Measurements from ENCODE around the gene GMEB2.

Gene GMEB2

GRCh38 chr20:63627129-63627750 lies 339 bp upstream of the GMEB2 start:
- Histone ChIP-seq H3K9ac (ENCODE audit: low read depth in 1 of 2, low read length in 2 of 2) (peak overlapping the region; percentile 92 to 98), H3K36me3 (ENCODE audit: control insufficient read depth in 1 of 2, insufficient read depth in 2 of 2, low read length in 2 of 2) (no peaks in the 10 kb centered on the region), H3K27ac (ENCODE audit: low read depth, low read length) (peak overlapping the region; percentile 93), H3K4me1 (ENCODE audit: control insufficient read depth in 1 of 2, insufficient read depth in 2 of 2, low read length in 2 of 2) (peaks cover 5 to 17% of the 10 kb centered on the region in 2 donors), H3K4me3 (ENCODE audit: low read depth in 1 of 2, low read length in 2 of 2) (peak overlapping the region; percentile 86 to 91), H3K9me3 (ENCODE audit: control insufficient read depth in 1 of 2, low read length in 2 of 2) (no peaks in the 10 kb centered on the region), H3K27me3 (ENCODE audit: control insufficient read depth in 1 of 2, insufficient read depth in 2 of 2, low read length in 2 of 2) (no peaks in the 10 kb centered on the region)

- peaks cover 5 to 17% of the 10 kb centered on the region in 2 donors for H3K4me1 ChIP-seq (ENCODE audit: control insufficient read depth in 1 of 2, insufficient read depth in 2 of 2, low read length in 2 of 2)
- H3K4me3 ChIP-seq (ENCODE audit: low read depth in 1 of 2, low read length in 2 of 2) = peak overlapping the region; percentile 73 to 82
- no peaks in the 10 kb centered on the region for H3K9me3 ChIP-seq (ENCODE audit: control insufficient read depth in 1 of 2, low read length in 2 of 2)
- H3K36me3 ChIP-seq (ENCODE audit: control insufficient read depth in 1 of 2, insufficient read depth in 2 of 2, low read length in 2 of 2) = no peaks in the 10 kb centered on the region
- H3K9ac ChIP-seq (ENCODE audit: low read depth in 1 of 2, low read length in 2 of 2) = peak overlapping the region; percentile 92 to 93
- H3K27ac ChIP-seq (ENCODE audit: low read depth, low read length) = peak overlapping the region; percentile 94
- H3K27me3 ChIP-seq (ENCODE audit: control insufficient read depth in 1 of 2, insufficient read depth in 2 of 2, low read length in 2 of 2) = no peaks in the 10 kb centered on the region
These were observed 1.0 kb downstream of the GMEB2 start for GRCh38 chr20:63625771-63626423.

- H3K9me3 ChIP-seq (ENCODE audit: control insufficient read depth in 1 of 2, low read length in 2 of 2) = no peaks in the 10 kb centered on the region
- no peaks in the 10 kb centered on the region for H3K27me3 ChIP-seq (ENCODE audit: control insufficient read depth in 1 of 2, insufficient read depth in 2 of 2, low read length in 2 of 2)
- peaks cover 0 to 2% of the 10 kb centered on the region in 2 donors for H3K36me3 ChIP-seq (ENCODE audit: control insufficient read depth in 1 of 2, insufficient read depth in 2 of 2, low read length in 2 of 2)
- no peak overlapping the region for H3K27ac ChIP-seq (ENCODE audit: low read depth, low read length)
- H3K4me3 ChIP-seq (ENCODE audit: low read depth in 1 of 2, low read length in 2 of 2) = no peak overlapping the region
- peaks cover 5 to 17% of the 10 kb centered on the region in 2 donors for H3K4me1 ChIP-seq (ENCODE audit: control insufficient read depth in 1 of 2, insufficient read depth in 2 of 2, low read length in 2 of 2)
- no peak overlapping the region for H3K9ac ChIP-seq (ENCODE audit: low read depth in 1 of 2, low read length in 2 of 2)
These were observed 2.4 kb downstream of the GMEB2 start for GRCh38 chr20:63624486-63624885.

GRCh38 chr20:63622732-63623131 lies 4.2 kb downstream of the GMEB2 start:
- Histone ChIP-seq H3K36me3 (ENCODE audit: control insufficient read depth in 1 of 2, insufficient read depth in 2 of 2, low read length in 2 of 2) (peaks cover 13 to 19% of the 10 kb centered on the region in 2 donors), H3K27me3 (ENCODE audit: control insufficient read depth in 1 of 2, insufficient read depth in 2 of 2, low read length in 2 of 2) (no peaks in the 10 kb centered on the region), H3K27ac (ENCODE audit: low read depth, low read length) (no peak overlapping the region), H3K9me3 (ENCODE audit: control insufficient read depth in 1 of 2, low read length in 2 of 2) (no peaks in the 10 kb centered on the region), H3K4me1 (ENCODE audit: control insufficient read depth in 1 of 2, insufficient read depth in 2 of 2, low read length in 2 of 2) (peaks cover 0 to 7% of the 10 kb centered on the region in 2 donors), H3K9ac (ENCODE audit: low read depth in 1 of 2, low read length in 2 of 2) (no peak overlapping the region), H3K4me3 (ENCODE audit: low read depth in 1 of 2, low read length in 2 of 2) (no peak overlapping the region)

GRCh38 chr20:63622096-63622495 lies 4.8 kb downstream of the GMEB2 start:
- Histone ChIP-seq H3K27me3 (ENCODE audit: control insufficient read depth in 1 of 2, insufficient read depth in 2 of 2, low read length in 2 of 2) (no peaks in the 10 kb centered on the region), H3K27ac (ENCODE audit: low read depth, low read length) (no peak overlapping the region), H3K4me3 (ENCODE audit: low read depth in 1 of 2, low read length in 2 of 2) (no peak overlapping the region), H3K4me1 (ENCODE audit: control insufficient read depth in 1 of 2, insufficient read depth in 2 of 2, low read length in 2 of 2) (peaks cover 0 to 7% of the 10 kb centered on the region in 2 donors), H3K36me3 (ENCODE audit: control insufficient read depth in 1 of 2, insufficient read depth in 2 of 2, low read length in 2 of 2) (peaks cover 14 to 23% of the 10 kb centered on the region in 2 donors), H3K9me3 (ENCODE audit: control insufficient read depth in 1 of 2, low read length in 2 of 2) (no peaks in the 10 kb centered on the region), H3K9ac (ENCODE audit: low read depth in 1 of 2, low read length in 2 of 2) (no peak overlapping the region)

- Histone ChIP-seq H3K27me3 (ENCODE audit: control insufficient read depth in 1 of 2, insufficient read depth in 2 of 2, low read length in 2 of 2) (no peaks in the 10 kb centered on the region), H3K4me3 (ENCODE audit: low read depth in 1 of 2, low read length in 2 of 2) (no peak overlapping the region), H3K36me3 (ENCODE audit: control insufficient read depth in 1 of 2, insufficient read depth in 2 of 2, low read length in 2 of 2) (peaks cover 14 to 32% of the 10 kb centered on the region in 2 donors), H3K9me3 (ENCODE audit: control insufficient read depth in 1 of 2, low read length in 2 of 2) (no peaks in the 10 kb centered on the region), H3K9ac (ENCODE audit: low read depth in 1 of 2, low read length in 2 of 2) (no peak overlapping the region), H3K4me1 (ENCODE audit: control insufficient read depth in 1 of 2, insufficient read depth in 2 of 2, low read length in 2 of 2) (peaks cover 0 to 5% of the 10 kb centered on the region in 2 donors), H3K27ac (ENCODE audit: low read depth, low read length) (no peak overlapping the region)
These were observed 5.9 kb downstream of the GMEB2 start for GRCh38 chr20:63620991-63621390.

GRCh38 chr20:63619505-63619904 lies 7.4 kb downstream of the GMEB2 start:
- H3K27ac ChIP-seq (ENCODE audit: low read depth, low read length) = no peak overlapping the region
- no peaks in the 10 kb centered on the region for H3K4me1 ChIP-seq (ENCODE audit: control insufficient read depth in 1 of 2, insufficient read depth in 2 of 2, low read length in 2 of 2)
- no peak overlapping the region for H3K9ac ChIP-seq (ENCODE audit: low read depth in 1 of 2, low read length in 2 of 2)
- no peaks in the 10 kb centered on the region for H3K9me3 ChIP-seq (ENCODE audit: control insufficient read depth in 1 of 2, low read length in 2 of 2)
- H3K36me3 ChIP-seq (ENCODE audit: control insufficient read depth in 1 of 2, insufficient read depth in 2 of 2, low read length in 2 of 2) = peaks cover 14 to 40% of the 10 kb centered on the region in 2 donors
- no peaks in the 10 kb centered on the region for H3K27me3 ChIP-seq (ENCODE audit: control insufficient read depth in 1 of 2, insufficient read depth in 2 of 2, low read length in 2 of 2)
- H3K4me3 ChIP-seq (ENCODE audit: low read depth in 1 of 2, low read length in 2 of 2) = no peak overlapping the region

- peaks cover 14 to 40% of the 10 kb centered on the region in 2 donors for H3K36me3 ChIP-seq (ENCODE audit: control insufficient read depth in 1 of 2, insufficient read depth in 2 of 2, low read length in 2 of 2)
These were observed 7.8 kb downstream of the GMEB2 start for GRCh38 chr20:63619086-63619485.

GRCh38 chr20:63618291-63618980 lies 8.5 kb downstream of the GMEB2 start:
- Histone ChIP-seq H3K9ac (ENCODE audit: low read depth in 1 of 2, low read length in 2 of 2) (no peak overlapping the region), H3K27me3 (ENCODE audit: control insufficient read depth in 1 of 2, insufficient read depth in 2 of 2, low read length in 2 of 2) (no peaks in the 10 kb centered on the region), H3K36me3 (ENCODE audit: control insufficient read depth in 1 of 2, insufficient read depth in 2 of 2, low read length in 2 of 2) (peaks cover 14 to 40% of the 10 kb centered on the region in 2 donors), H3K9me3 (ENCODE audit: control insufficient read depth in 1 of 2, low read length in 2 of 2) (no peaks in the 10 kb centered on the region), H3K27ac (ENCODE audit: low read depth, low read length) (no peak overlapping the region), H3K4me3 (ENCODE audit: low read depth in 1 of 2, low read length in 2 of 2) (no peak overlapping the region), H3K4me1 (ENCODE audit: control insufficient read depth in 1 of 2, insufficient read depth in 2 of 2, low read length in 2 of 2) (no peaks in the 10 kb centered on the region)

More at GRCh38 chr20:63619086-63619485, 7.8 kb downstream of the GMEB2 start:
- Histone ChIP-seq H3K27me3 (ENCODE audit: control insufficient read depth in 1 of 2, insufficient read depth in 2 of 2, low read length in 2 of 2) (no peaks in the 10 kb centered on the region), H3K4me3 (ENCODE audit: low read depth in 1 of 2, low read length in 2 of 2) (no peak overlapping the region), H3K4me1 (ENCODE audit: control insufficient read depth in 1 of 2, insufficient read depth in 2 of 2, low read length in 2 of 2) (no peaks in the 10 kb centered on the region), H3K9me3 (ENCODE audit: control insufficient read depth in 1 of 2, low read length in 2 of 2) (no peaks in the 10 kb centered on the region), H3K27ac (ENCODE audit: low read depth, low read length) (no peak overlapping the region), H3K9ac (ENCODE audit: low read depth in 1 of 2, low read length in 2 of 2) (no peak overlapping the region)

GRCh38 chr20:63617876-63618265 lies 9.0 kb downstream of the GMEB2 start:
- H3K4me3 ChIP-seq (ENCODE audit: low read depth in 1 of 2, low read length in 2 of 2) = no peak overlapping the region
- H3K9me3 ChIP-seq (ENCODE audit: control insufficient read depth in 1 of 2, low read length in 2 of 2) = no peaks in the 10 kb centered on the region
- peaks cover 14 to 40% of the 10 kb centered on the region in 2 donors for H3K36me3 ChIP-seq (ENCODE audit: control insufficient read depth in 1 of 2, insufficient read depth in 2 of 2, low read length in 2 of 2)
- H3K27me3 ChIP-seq (ENCODE audit: control insufficient read depth in 1 of 2, insufficient read depth in 2 of 2, low read length in 2 of 2) = no peaks in the 10 kb centered on the region
- no peak overlapping the region for H3K9ac ChIP-seq (ENCODE audit: low read depth in 1 of 2, low read length in 2 of 2)
- no peak overlapping the region for H3K27ac ChIP-seq (ENCODE audit: low read depth, low read length)
- H3K4me1 ChIP-seq (ENCODE audit: control insufficient read depth in 1 of 2, insufficient read depth in 2 of 2, low read length in 2 of 2) = no peaks in the 10 kb centered on the region

Measured in duodenal mucosa (tissue), 2 donors.